ENCODE results near the gene PARP12.

GRCh38 chr7:140096459-140096858 is 33.7 kb upstream of the PARP12 start:
- TF ChIP-seq NR3C1 (CRISPR knock-in tag; IDR thresholded peaks at IDR 0.05), result no peak
- no peak for TF ChIP-seq ZNF75A (CRISPR knock-in tag; IDR thresholded peaks at IDR 0.05)
- TF ChIP-seq ETV6 (IDR thresholded peaks at IDR 0.05; ENCODE audit: borderline replicate concordance in 1 of 2, low read depth in 2 of 2, low read length in 1 of 2), result no peak
- TF ChIP-seq ETV6 (CRISPR knock-in tag; IDR thresholded peaks at IDR 0.05; ENCODE audit: borderline replicate concordance), result no peak
- TF ChIP-seq, protein P1, sequence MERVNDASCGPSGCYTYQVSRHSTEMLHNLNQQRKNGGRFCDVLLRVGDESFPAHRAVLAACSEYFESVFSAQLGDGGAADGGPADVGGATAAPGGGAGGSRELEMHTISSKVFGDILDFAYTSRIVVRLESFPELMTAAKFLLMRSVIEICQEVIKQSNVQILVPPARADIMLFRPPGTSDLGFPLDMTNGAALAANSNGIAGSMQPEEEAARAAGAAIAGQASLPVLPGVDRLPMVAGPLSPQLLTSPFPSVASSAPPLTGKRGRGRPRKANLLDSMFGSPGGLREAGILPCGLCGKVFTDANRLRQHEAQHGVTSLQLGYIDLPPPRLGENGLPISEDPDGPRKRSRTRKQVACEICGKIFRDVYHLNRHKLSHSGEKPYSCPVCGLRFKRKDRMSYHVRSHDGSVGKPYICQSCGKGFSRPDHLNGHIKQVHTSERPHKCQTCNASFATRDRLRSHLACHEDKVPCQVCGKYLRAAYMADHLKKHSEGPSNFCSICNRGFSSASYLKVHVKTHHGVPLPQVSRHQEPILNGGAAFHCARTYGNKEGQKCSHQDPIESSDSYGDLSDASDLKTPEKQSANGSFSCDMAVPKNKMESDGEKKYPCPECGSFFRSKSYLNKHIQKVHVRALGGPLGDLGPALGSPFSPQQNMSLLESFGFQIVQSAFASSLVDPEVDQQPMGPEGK (CRISPR knock-in tag; IDR thresholded peaks at IDR 0.05; ENCODE audit: borderline replicate concordance), result no peak
- TF ChIP-seq BACH1 (tag; IDR thresholded peaks at IDR 0.05), result no peak
- TF ChIP-seq, protein P2, sequence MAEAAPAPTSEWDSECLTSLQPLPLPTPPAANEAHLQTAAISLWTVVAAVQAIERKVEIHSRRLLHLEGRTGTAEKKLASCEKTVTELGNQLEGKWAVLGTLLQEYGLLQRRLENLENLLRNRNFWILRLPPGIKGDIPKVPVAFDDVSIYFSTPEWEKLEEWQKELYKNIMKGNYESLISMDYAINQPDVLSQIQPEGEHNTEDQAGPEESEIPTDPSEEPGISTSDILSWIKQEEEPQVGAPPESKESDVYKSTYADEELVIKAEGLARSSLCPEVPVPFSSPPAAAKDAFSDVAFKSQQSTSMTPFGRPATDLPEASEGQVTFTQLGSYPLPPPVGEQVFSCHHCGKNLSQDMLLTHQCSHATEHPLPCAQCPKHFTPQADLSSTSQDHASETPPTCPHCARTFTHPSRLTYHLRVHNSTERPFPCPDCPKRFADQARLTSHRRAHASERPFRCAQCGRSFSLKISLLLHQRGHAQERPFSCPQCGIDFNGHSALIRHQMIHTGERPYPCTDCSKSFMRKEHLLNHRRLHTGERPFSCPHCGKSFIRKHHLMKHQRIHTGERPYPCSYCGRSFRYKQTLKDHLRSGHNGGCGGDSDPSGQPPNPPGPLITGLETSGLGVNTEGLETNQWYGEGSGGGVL (CRISPR knock-in tag; IDR thresholded peaks at IDR 0.05), result no peak
- no peak for TF ChIP-seq FOXJ3 (CRISPR knock-in tag; IDR thresholded peaks at IDR 0.05)
- no peak for TF ChIP-seq BRD4 (IDR thresholded peaks at IDR 0.05)
- TF ChIP-seq ELF1 (tag; IDR thresholded peaks at IDR 0.05), result no peak
- TF ChIP-seq SMARCB1 (IDR thresholded peaks at IDR 0.05; ENCODE audit: insufficient read length, low read depth), result no peak
- no peak for TF ChIP-seq YY1 (IDR thresholded peaks at IDR 0.05; ENCODE audit: borderline replicate concordance in 1 of 3, control insufficient read depth in 1 of 3, extremely low read depth in 1 of 3, insufficient read depth in 3 of 3, insufficient read length in 1 of 3, insufficient replicate concordance in 2 of 3, low read depth in 1 of 3, low read length in 2 of 3)
- TF ChIP-seq, protein P3, sequence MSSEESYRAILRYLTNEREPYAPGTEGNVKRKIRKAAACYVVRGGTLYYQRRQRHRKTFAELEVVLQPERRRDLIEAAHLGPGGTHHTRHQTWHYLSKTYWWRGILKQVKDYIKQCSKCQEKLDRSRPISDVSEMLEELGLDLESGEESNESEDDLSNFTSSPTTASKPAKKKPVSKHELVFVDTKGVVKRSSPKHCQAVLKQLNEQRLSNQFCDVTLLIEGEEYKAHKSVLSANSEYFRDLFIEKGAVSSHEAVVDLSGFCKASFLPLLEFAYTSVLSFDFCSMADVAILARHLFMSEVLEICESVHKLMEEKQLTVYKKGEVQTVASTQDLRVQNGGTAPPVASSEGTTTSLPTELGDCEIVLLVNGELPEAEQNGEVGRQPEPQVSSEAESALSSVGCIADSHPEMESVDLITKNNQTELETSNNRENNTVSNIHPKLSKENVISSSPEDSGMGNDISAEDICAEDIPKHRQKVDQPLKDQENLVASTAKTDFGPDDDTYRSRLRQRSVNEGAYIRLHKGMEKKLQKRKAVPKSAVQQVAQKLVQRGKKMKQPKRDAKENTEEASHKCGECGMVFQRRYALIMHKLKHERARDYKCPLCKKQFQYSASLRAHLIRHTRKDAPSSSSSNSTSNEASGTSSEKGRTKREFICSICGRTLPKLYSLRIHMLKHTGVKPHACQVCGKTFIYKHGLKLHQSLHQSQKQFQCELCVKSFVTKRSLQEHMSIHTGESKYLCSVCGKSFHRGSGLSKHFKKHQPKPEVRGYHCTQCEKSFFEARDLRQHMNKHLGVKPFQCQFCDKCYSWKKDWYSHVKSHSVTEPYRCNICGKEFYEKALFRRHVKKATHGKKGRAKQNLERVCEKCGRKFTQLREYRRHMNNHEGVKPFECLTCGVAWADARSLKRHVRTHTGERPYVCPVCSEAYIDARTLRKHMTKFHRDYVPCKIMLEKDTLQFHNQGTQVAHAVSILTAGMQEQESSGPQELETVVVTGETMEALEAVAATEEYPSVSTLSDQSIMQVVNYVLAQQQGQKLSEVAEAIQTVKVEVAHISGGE (CRISPR knock-in tag; IDR thresholded peaks at IDR 0.05), result no peak
- TF ChIP-seq NEUROD1 (IDR thresholded peaks at IDR 0.05; ENCODE audit: borderline replicate concordance, low read depth, low read length, partially characterized antibody), result no peak
- TF ChIP-seq HDAC2 (IDR thresholded peaks at IDR 0.05), result no peak

Data from K562 (cell line).